Skin of body (tissue), 2 donors: ENCODE data around the gene CHST8. TPM values are rescaled to one million over a fixed set of nuclear protein-coding genes. Genes with fewer than 3 reads are reported as not detected.

Experiments used
- DNase-seq: peaks from one replicate; lab custom pipeline; 2025; lab: John Stamatoyannopoulos, UW
- total RNA-seq: library from RNA; depleted of rRNA; stranded (reverse); fragments of >200 nt; gene quantifications from one replicate; pipeline ENCODE4 v1.2.3, GENCODE V29; 2014

Gene CHST8
- total RNA-seq, 1 donor from 2014 or later: 0.39 TPM

DNA sequence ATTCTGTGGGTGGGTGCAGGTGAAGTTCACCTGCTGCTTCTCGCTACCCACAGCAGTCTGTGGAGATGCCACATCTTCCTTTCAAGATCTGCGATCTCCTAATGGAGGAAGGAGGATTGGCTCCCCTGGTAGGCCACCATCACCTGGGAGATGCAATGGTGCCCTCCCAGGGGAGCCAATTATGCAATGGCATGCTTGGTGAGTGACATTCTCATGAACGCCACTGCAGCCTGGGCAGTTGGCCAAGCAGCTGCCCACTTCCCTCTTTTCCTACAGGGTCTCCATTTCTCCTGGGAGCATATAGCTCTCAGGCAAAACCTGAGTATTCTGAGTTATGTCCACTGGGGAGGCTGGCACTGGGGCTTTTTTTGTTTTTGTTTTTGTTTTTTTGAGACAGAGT, 91.4 kb downstream of the CHST8 start:
- no peak for DNase-seq

DNA sequence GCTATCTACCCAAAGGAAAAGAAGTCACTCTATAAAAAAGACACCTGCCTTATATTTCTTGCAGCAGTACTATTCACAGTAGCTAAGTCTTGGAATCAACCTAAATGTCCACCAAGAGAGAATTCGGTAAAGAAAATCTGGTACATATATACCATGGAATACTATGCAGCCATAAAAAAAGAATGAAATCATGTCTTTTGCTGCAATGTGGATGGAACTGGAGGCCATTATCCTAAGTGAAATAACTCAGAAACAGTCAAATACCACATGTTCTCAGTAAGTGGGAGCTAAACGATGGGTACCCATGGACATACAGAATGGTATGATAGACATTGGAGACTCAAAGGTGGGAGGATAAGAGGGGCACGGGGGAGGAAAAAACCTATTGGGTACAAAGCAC, 92.4 kb downstream of the CHST8 start:
- DNase-seq: no peak

DNA sequence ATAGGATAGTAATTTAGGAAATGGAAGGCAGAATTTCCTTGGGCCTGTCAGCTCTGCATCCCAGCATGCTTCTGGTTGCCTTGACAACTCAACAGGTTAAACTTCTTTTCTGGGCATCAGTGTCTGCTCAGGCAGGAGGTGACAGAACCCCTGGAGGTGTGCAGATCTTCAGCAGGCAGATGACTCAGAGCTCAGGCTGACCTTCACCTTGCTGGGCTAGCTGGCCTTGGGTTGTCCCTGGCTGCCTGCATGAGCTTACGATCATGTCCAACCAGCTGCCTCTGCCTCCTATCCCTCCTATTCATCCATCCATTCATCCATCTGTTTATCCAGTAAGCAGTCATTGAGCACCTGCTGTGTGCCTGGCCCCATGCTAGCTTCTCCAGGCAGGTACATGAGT, 93.7 kb downstream of the CHST8 start:
- no peak for DNase-seq

DNA sequence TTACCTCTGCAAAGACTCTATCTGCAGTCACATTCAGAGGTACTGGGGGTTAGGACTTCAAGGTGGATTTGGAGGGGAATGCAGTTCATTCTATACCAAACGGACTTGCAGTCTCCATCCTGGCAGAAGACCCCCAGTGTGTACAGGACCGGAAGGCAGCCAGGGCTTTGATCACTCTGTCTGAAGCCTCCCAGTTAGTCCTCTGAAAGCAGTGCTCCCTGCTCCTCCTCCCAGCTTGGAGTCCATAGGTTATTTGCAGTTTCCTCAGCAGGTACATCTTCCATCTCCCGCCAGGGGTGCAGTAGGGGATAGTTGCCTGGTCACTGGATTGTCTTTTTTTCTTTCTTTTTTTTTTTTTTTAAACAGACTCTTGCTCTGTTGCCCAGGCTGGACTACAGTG, 96.1 kb downstream of the CHST8 start:
- no peak for DNase-seq

DNA sequence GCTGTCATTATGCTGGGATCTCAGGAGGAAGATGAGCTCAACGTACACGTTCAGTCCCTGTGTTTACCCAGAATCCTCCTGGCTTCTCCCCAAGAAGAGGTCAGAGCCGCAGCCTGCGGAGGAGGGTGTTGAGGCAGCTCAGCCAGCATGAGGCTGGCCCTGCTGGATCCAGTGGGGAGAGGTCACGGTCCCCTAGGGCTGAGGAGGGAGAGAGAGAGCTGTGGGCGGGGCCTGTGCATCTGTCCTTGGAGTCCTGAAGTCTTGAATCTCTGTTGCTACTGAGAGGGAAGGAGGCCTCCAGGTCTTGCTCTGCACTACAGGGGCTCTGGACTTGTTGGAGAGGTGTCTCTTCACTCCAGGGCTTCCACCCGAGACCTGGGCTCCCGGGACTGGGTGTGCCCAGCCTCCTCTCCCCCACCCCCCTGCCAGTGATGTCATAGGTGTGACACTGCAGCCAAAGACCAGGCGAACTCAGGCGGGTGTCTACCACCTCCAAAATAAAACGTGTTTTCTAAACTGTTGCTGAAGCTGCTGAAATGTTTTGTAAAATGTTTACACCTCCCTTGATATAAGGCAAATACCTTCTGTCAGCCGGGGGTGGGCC, 97.0 kb downstream of the CHST8 start:
- no peak for DNase-seq

DNA sequence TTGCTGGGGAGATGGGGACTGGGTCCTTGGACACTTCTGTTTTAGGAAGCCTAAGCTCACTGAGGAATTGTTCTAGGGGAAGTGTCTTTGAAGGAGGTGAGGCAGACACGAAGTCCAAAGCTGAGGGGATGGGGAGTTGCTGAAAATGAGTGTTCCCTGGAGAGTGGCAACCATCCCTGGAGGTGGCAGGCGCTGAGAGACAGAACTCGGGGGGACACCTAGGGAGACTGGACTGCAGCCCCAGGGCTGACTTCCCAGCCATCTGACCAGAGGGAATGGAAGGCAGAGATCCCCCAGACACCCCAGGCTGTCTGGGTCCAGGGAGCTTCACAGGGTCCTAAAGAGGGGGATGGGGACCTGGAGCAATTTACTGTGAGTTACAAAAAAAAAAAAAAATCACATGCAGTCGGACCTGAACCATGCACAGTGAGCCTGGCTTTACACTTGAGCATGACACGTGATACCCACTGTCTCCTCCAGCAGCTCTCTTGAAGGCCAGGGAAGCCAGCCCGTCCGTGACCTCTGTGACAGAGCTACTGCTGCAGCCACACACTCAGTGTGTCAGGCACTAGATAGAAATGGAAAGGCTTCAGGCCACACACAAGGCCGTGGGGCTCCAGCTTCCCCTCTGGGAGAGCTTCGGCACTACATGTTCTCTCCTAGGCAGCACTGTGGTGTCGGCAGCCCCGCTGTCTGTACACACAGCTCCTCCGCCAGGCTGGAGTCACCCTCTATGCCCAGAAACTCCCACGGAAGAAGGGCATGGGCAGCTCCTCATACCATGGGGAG, 97.8 kb downstream of the CHST8 start:
- DNase-seq: no peak

DNA sequence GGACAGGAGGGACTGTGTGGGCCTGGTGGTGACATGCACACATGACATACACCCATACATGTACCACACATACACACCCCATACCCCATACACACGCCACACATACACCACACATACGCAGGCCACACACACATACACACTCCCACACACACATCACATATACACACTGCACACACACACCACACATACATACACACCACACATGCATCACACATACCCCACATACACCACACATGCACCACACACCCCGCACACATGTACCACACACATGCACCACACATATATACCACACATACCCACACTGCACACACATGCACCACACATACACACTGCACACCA, 98.4 kb downstream of the CHST8 start:
- no peak for DNase-seq

DNA sequence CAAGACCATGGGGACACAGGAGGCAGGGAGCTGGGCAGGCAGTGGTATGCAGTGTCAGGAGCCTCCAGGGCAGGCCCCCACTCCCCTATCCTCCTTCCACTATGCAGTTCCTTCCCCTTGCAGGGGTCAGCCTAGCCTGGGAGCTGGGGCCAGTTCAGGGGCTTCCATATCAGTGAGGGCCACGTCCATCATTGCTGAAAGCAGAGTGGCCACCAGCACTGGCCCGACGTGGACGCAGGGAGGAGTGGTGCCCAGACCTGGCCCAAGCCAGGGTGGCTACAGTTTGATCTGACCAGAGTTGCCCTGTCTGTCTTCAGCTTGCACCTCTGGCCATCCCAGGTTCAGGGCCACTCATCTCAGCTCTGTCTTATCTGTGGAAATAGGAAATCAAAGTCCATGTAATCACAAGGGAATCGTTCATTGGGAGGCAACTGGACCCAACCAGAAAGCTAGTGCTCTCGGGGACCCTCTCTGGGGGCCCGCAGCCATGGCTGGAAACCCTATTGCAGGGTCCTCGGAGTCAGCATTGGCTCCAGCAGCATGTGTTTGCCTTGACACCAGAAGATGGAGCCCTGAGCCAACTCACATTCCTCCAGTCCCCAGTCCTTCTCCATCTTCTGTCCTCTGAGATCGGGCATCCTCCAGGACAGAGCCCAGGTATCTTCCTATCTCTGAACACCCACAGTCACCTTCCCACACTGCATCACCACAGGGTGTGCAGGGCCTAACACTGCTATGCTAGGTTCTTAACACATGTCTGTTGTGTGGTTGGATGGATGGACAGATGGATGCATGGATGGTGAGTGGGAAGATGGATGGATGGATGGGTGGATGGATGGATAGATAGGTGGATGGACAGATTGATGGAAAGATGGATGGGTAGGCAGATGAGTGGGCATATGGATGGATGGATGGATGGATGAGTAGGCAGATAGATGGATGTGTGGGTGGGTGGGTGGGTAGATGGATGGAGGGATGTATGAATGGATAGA, 99.2 kb downstream of the CHST8 start:
- DNase-seq: no peak

DNA sequence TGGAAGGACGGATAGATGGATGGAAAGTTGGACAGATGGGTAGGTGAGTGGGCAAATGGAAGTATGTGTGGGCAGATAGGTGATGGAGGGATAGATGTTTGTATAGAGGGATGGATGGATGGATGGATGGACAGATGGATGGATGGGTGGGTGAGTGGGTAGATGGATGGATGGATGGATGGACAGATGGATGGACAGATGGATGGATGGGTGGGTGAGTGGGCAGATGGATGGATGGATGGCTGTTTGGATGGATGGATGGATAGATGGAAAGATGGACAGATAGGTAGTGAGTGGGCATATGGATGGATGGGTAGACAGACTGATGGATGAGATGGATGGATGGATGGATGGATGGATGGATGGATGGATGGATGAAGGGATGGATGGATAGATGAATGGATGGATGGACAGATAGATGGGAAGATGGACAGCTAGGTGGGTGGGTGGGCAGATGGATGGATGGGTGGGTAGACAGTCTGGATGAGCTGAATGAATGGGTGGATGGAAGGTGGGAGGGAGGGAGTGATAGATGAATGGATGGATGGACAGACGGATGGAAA, 100.1 kb downstream of the CHST8 start:
- DNase-seq: no peak

DNA sequence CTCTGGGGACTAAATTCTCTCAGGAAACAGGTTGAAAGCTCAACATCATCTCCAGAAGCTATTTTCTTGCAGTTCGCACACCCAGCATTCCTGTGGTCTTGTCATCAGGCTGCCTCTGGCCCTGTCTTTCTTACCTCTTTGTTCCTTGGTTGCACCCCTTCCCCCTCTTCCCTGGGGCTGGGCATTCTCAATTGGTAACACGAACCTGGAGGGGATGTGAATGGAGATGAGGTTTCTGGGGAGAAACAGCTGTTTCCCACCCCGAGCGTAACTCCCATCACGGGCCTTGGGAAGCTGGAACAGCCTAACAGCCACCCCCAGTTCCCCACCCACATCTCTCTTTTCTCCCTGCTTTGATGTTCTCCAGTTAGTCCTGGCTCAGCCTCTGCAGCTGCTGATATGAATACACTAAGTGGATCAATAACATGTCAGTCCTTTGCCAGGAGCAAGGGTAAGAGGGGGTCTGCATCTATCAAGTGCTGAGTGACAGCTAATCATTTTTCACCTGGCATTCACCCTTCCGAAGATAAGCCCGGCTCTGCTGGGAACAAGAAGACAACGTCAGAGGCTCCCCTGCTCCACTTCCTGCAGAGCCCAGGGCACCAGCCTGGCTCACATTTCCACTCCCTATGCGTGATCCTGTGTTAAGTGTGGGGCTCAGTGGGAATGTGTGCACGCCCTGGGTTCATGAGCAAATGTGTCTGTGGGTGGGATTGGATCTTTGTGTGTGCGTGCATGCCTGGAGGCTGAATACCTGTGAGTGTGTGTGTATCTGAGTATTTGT, 100.9 kb downstream of the CHST8 start:
- no peak for DNase-seq

DNA sequence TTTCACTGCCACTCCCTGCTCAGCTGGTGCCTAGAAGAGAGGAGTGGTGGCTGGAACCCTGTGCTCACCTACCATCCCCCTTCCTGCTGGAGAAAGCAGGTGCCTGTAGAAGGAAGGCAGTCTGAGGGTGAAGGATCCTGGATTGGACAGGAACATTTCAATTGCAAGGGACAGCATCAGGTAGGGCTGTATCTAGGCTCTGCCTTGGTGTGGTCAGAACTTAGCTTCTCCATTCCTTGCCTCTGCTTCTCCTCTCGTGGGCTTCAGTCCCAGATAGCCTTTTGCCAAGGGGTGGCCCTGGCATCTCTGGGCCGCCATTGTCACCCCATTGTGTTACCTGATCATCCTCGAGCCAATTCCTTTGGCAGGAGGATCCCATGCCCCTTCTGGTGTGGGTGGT, 101.8 kb downstream of the CHST8 start:
- DNase-seq: no peak

DNA sequence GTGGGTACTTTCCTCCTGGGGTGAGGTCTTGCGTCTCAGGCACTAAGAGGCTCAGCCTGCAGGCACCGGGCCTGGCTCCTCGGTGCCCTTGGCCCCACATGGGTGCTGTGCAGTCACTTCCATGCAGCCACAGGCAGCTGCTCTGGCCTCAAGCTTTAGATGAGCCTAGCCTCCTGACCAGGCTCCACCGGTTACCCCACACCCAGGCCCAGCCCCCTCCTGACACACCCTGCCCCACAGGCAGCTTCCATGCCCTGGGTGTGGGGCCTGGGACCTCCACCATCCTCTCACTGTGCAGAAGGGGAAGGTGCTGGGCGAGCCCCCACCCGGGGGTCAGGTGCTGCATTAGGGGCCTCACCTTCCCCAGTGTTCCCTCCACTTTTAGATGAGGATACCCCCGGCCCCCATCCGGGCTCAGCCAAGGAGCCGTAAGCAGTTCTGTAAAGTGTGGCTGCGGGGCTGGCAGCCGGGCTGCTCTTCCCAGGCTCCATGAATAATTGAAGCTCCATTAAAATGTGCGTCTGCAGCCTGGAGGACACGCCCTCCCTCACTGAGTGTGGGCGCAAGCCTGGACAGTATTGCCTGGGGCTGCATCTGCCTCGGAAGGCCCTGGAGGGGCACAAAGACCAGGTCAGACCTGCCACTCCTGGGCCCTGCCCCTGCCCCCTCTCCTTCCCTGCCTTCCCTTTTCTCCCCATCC, 102.4 kb downstream of the CHST8 start:
- DNase-seq: no peak

DNA sequence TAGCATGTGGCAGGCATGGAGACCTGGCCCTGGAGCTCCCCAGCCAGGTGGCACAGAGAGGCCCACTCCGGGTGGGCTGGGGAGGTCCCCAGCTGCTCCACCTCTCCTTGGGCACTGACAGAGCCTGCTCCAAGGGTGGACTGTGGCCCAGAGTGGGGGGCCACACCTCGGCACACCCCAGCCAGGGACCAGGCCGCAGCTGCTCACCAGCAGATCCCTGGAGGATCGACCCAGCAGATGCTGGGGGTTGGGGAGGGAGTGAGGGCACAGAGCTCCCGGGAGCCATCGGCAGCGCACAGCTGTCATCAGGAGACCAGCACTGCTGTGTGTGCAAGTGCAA, 102.9 kb downstream of the CHST8 start:
- no peak for DNase-seq

DNA sequence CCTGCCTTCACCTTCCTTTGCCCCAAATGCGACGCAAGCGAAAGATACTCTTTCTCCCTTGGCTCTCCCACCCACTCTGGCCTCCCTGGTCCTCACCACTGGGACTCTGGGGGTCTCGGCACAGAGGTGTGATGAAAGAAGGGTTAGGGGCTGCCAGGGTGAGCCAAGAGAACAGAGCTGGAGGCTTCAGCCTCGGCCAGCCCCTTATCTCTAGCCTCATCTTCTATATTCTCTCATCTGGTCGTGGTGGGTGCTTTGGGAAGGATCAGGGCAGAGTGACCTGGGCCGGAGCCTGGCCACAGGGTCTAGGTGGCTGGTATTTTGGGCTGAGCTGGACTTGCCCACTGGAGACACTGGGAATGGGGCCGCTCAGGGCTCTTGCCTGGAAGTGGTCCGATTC, 103.8 kb downstream of the CHST8 start:
- no peak for DNase-seq

DNA sequence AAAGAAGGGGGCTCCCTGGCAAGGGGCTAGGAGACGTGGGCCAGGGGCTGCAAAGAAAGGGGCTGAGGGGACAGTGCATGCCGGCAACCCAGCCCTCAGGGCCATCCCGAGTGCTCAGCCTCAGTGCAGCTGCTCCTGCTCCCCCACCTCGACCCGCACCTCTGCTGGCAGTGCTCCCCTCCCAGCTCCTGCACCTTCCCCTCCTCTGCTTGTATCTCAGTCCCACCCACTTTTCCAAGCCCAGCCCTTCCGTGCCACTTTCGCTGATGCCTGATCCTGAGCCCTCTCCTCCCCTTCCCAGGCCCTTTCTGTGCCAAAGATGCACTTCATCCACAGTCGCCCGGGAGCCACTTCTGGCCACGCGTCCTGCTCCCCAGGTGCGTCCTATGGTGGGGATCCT, 105.0 kb downstream of the CHST8 start:
- no peak for DNase-seq

DNA sequence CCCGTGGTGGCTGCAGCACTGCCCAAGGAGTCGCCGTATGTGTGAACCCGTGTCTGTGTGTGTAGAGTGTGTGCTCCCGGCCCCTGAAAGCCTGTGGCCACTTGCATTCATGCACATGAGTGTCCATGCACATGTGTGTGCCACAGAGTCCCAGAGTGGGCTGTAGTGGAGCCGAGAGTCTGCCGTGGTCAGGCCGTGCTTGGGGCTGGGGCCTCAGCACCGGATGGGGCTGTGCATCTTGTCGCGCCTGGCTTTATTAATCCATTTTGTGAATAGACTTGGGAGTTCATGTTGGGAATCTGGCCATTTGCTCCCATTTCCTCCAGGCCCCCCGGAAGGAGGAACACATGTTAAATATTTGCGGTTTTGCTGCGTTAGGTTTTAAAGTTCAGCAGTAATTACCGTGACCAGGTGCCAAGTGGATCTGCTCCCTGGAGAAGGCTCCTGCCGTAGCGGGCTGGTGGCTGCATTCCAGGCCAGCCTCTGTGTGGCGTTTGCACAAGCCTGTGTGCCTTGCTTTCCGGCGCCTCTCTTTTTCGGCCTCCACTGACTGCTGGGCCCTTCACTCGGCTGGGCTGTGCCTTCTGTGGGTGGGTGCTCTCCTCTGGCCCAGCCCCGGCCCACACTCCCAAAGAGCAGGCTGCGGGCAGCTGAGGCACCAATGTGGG, 105.7 kb downstream of the CHST8 start:
- DNase-seq: no peak

DNA sequence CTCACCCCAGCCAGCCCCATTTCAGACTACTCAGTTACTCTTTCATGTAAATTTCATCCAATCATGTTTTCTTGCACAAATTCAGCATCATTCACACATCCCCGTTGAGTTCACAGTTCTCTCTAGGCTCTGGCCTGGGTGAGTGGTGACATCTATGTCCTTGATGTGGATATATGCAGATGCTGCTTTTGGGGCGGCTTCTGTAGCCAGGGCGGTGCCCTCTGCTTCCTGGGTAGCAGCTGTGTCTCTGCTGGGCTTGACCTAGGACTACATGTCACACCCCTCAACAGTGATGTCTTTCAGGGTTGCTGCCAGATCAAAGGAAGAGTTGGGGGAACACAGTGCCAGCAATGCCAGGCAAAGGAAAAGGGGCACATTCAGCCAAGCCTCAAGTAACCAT, 106.4 kb downstream of the CHST8 start:
- DNase-seq: no peak

DNA sequence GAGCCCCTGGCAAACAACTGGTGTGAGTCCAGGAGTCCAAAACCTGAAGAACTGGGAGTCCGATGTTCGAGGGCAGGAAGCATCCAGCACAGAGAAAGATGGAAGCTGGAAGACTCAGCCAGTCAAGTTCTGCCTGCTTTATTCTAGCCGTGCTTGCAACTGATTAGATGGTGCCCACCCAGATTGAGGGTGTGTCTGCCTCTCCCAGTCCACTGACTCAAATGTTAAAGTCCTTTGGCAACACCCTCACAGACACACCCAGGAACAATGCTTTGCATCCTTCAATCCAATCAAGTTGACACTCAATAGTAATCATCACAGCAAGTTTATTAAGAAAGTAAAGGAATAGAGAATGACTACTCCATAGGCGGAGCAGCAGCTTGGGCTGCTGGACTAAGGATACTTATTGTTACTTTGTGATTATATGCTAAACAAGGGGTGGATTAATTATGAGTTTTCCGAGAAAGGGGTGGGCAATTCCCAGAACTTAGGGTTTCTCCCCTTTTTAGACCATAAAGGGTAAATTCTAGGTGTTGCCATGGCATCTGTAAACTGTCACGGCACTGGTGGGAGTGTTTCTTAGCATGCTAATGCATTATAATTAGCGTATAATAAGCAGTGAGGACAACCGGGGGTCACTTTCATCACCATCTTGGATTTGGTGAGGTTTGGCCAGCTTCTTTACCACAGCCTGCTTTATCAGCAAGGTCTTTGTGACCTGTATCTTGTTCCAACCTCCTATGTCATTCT, 109.3 kb downstream of the CHST8 start:
- DNase-seq: no peak

DNA sequence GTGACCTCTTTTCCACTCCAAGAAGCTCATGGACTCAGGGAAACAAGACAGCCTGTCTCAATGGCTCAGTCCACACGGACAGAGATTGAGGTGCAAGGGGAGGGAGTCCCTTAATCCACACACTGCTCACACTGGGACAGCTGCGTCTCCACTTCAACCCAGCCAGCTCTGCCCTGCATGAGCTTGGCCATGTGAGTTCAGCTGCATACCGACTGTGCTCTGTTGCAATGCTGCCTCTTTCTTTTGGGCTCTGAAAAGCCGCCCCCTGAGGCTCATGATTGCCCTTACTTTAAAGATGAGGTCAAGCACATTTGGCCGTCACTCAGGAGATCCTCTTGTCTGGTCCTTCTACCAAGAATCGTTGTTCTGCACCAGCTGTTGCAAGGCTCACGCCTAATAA, 110.1 kb downstream of the CHST8 start:
- no peak for DNase-seq
